SK-N-SH (cell line): ENCODE measurements around the gene TLCD2. TPM values are rescaled to one million over a fixed set of nuclear protein-coding genes. Genes with fewer than 3 reads are reported as not detected.

Experiments used
- CTCF ChIA-PET: fragments of 300-600, 350-600 bp; formaldehyde crosslinking; extraction: SDS; loops from one replicate; lab custom pipeline; 2021; lab: Yijun Ruan, JAX
- POLR2A ChIA-PET: fragments of 350-600 bp; sonication (Branson Sonifier 250); formaldehyde crosslinking; extraction: SDS; loops from one replicate; lab custom pipeline; 2020; ENCODE audit warnings: antibody characterized with exemption, inconsistent platforms; lab: Yijun Ruan, JAX
- DNase-seq: peaks from one replicate; pipeline ENCODE4 v3.0.0; 2012
- H2AFZ ChIP-seq: fragments of 200-600 bp; sonication (generic); 2 replicates; pipeline ENCODE4 v1.8.1; 2016; ENCODE audit warnings: antibody characterized with exemption, mild to moderate bottlenecking, low read depth
- H3F3A ChIP-seq: fragments of 200-600 bp; sonication (generic); replicated peaks from 2 replicates; pipeline ENCODE3; 2016; ENCODE audit warnings: antibody characterized with exemption, mild to moderate bottlenecking; ENCODE audit not compliant: insufficient read depth
- H3K27ac ChIP-seq, 2 experiments: fragments of 200-500 bp in 1 of 2; fragments of 200-600 bp in 1 of 2; sonication (Bioruptor generic) in 1 of 2; sonication (generic), shearing (Covaris generic) in 1 of 2; 2 replicates each; pipeline versions ENCODE4 v1.5.1 to v1.6.1; 2014 to 2016; ENCODE audit warnings: low read depth in 2 of 2, inconsistent platforms in 1 of 2, low read length in 1 of 2, mild to moderate bottlenecking in 1 of 2, mixed read lengths in 1 of 2
- H3K27me3 ChIP-seq: fragments of 200-600 bp; sonication (generic), shearing (Covaris generic); 2 replicates; pipeline ENCODE4 v1.6.1; 2016; ENCODE audit warnings: mixed run types; ENCODE audit not compliant: insufficient read depth
- H3K36me3 ChIP-seq, 2 experiments: fragments of 200-500 bp in 1 of 2; fragments of 200-600 bp in 1 of 2; sonication (Bioruptor generic) in 1 of 2; sonication (generic) in 1 of 2; replicated peaks in 1 of 2; 2 replicates each; pipeline versions ENCODE3 to v1.5.1; 2014 to 2016; ENCODE audit warnings: low read length in 1 of 2, mild to moderate bottlenecking in 1 of 2; ENCODE audit not compliant: insufficient read depth in 2 of 2, control insufficient read depth in 1 of 2
- H3K4me1 ChIP-seq, 2 experiments: fragments of 200-500 bp in 1 of 2; fragments of 200-600 bp in 1 of 2; sonication (Bioruptor generic) in 1 of 2; sonication (generic), shearing (Covaris generic) in 1 of 2; 2 replicates each; pipeline versions ENCODE4 v1.5.1 to v1.6.1; 2014 to 2016; ENCODE audit warnings: low read depth in 1 of 2, low read length in 1 of 2, mixed run types in 1 of 2; ENCODE audit not compliant: insufficient read depth in 2 of 2, control insufficient read depth in 1 of 2
- H3K4me2 ChIP-seq: fragments of 200-600 bp; sonication (generic), shearing (Covaris generic); 2 replicates; pipeline ENCODE4 v1.6.1; 2017; ENCODE audit warnings: mixed run types
- H3K4me3 ChIP-seq, 2 experiments: fragments of 200-500 bp in 1 of 2; fragments of 200-600 bp in 1 of 2; sonication (Bioruptor generic) in 1 of 2; sonication (generic), shearing (Covaris generic) in 1 of 2; 2 replicates each; pipeline versions ENCODE4 v1.5.1 to v1.8.1; 2014 to 2016; ENCODE audit warnings: low read depth in 2 of 2, inconsistent platforms in 1 of 2, low read length in 1 of 2, mild to moderate bottlenecking in 1 of 2, mixed read lengths in 1 of 2, moderate library complexity in 1 of 2
- H3K79me2 ChIP-seq: fragments of 200-600 bp; sonication (generic); 2 replicates; pipeline ENCODE4 v1.8.1; 2017; ENCODE audit warnings: mild to moderate bottlenecking; ENCODE audit not compliant: insufficient read depth
- H3K9ac ChIP-seq: fragments of 200-600 bp; sonication (generic); 2 replicates; pipeline ENCODE4 v1.6.1; 2017; ENCODE audit warnings: mixed run types
- H3K9me2 ChIP-seq: fragments of 200-600 bp; sonication (generic); 2 replicates; pipeline ENCODE4 v1.6.1; 2017; ENCODE audit warnings: mixed run types
- H3K9me3 ChIP-seq: fragments of 200-600 bp; sonication (generic); 2 replicates; pipeline ENCODE4 v1.6.1; 2017; ENCODE audit warnings: mixed run types, mild to moderate bottlenecking, moderate library complexity
- H4K20me1 ChIP-seq: fragments of 200-600 bp; sonication (generic); 2 replicates; pipeline ENCODE4 v1.6.1; 2017; ENCODE audit warnings: mild to moderate bottlenecking, mixed run types; ENCODE audit not compliant: insufficient read depth
- ELF1 ChIP-seq: IDR thresholded peaks from 2 replicates; pipeline ENCODE4 v1.4.0; 2012
- FOSL2 ChIP-seq: IDR thresholded peaks from 2 replicates; pipeline ENCODE4 v1.4.0; 2012; ENCODE audit warnings: low read depth, mild to moderate bottlenecking, moderate library complexity, borderline replicate concordance
- FOXM1 ChIP-seq: IDR thresholded peaks from 2 replicates; pipeline ENCODE4 v1.4.0; 2012; ENCODE audit warnings: low read depth, mild to moderate bottlenecking
- GABPA ChIP-seq: IDR thresholded peaks from 2 replicates; pipeline ENCODE4 v1.4.0; 2012; ENCODE audit warnings: low read depth, mild to moderate bottlenecking
- SMC3 ChIP-seq: IDR thresholded peaks from 2 replicates; pipeline ENCODE4 v1.6.1; 2012; ENCODE audit warnings: low read depth, low read length, improper control_type of control experiment
- TAF1 ChIP-seq: IDR thresholded peaks from 2 replicates; pipeline ENCODE4 v1.6.1; 2012; ENCODE audit warnings: low read depth, mild to moderate bottlenecking, low read length, moderate library complexity, borderline replicate concordance
- TCF12 ChIP-seq: IDR thresholded peaks from 2 replicates; pipeline ENCODE4 v1.4.0; 2012
- USF1 ChIP-seq: IDR thresholded peaks from 2 replicates; pipeline ENCODE4 v1.4.0; 2012; ENCODE audit warnings: low read depth, borderline replicate concordance
- USF2 ChIP-seq: fragments of 150-350 bp; IDR thresholded peaks from 2 replicates; pipeline ENCODE4 v1.6.1; 2017; ENCODE audit warnings: antibody characterized with exemption, low read length, low read depth, borderline replicate concordance
- YY1 ChIP-seq: IDR thresholded peaks from 2 replicates; pipeline ENCODE4 v1.4.0; 2012; ENCODE audit warnings: low read depth, mild to moderate bottlenecking
- ZBTB33 ChIP-seq: IDR thresholded peaks from 2 replicates; pipeline ENCODE4 v1.4.0; 2012; ENCODE audit warnings: low read depth, borderline replicate concordance
- WGBS: methylation state at CpG from one replicate; pipeline ENCODE4 v1.1.6; 2017; ENCODE audit warnings: low lambda C conversion rate; 5-methylcytosine and 5-hydroxymethylcytosine counted together
- polyA plus RNA-seq, 3 experiments: library from polyadenylated mRNA; depleted of rRNA; stranded (reverse); fragments of >200 nt; gene quantifications; 2 replicates each; pipeline ENCODE4 v1.2.3, GENCODE V29; 2012
- TF ChIP-seq, protein P1 (sequence below): fragments of 200-600 bp; sonication (generic); IDR thresholded peaks from 2 replicates; pipeline ENCODE4 v1.6.1; 2017; ENCODE audit warnings: antibody characterized with exemption, mild to moderate bottlenecking, moderate library complexity
- TF ChIP-seq, protein P2 (sequence below): IDR thresholded peaks from 2 replicates; pipeline ENCODE4; 2012

Gene TLCD2
- polyA plus RNA-seq, 1 of the 3 experiments (the other 2 are of a cell fraction): 1.3 TPM

DNA sequence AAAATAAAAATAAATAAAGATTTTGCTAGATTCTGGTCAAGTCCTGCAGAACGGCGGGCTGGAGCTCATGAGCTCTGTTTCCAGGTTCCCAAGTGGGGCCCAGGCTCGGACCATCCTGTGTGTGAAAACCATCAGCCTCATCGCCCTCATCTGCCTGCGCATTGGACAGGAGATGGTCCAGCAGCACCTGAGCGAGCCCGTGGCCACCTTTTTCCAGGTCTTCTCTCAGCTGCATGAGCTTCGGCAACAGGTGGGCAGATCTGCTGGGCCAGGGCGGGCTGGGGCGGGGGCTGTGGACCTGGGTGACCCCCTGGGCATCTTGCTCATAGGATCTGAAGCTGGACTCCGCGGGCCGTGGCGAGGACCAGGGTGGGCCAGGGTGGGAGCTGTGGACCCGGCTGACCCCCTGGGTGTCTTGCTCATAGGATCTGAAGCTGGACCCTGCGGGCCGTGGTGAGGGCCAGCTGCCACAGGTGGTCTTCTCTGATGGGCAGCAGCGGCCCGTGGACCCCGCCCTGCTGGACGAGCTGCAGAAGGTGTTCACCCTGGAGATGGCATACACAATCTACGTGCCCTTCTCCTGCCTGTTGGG is 22.2 kb upstream of the TLCD2 start:
- Histone ChIP-seq H3K9ac (no peak overlapping the region), H4K20me1 (no peaks in the 10 kb centered on the region), H3K9me2 (no peaks in the 10 kb centered on the region), H3K27ac (no peak overlapping the region), H3K4me2 (no peak overlapping the region), H3K4me1 (no peaks in the 10 kb centered on the region; a peak in 1 of 4 replicates), H3K36me3 (peaks cover 0 to 29% of the 10 kb centered on the region in 2 experiments), H3K9me3 (no peaks in the 10 kb centered on the region), H3F3A (no peaks in the 10 kb centered on the region), H3K79me2 (no peaks in the 10 kb centered on the region), H3K27me3 (no peaks in the 10 kb centered on the region), H3K4me3 (no peak overlapping the region), H2AFZ (no peak overlapping the region)
- 94% methylated on average over 16 of the region's 22 CpGs for WGBS
- no peak for DNase-seq
- TF ChIP-seq TCF12 (no peak), FOSL2 (no peak), GABPA (no peak), TAF1 (no peak), USF1 (no peak), YY1 (no peak)
- TF ChIP-seq, protein P1, sequence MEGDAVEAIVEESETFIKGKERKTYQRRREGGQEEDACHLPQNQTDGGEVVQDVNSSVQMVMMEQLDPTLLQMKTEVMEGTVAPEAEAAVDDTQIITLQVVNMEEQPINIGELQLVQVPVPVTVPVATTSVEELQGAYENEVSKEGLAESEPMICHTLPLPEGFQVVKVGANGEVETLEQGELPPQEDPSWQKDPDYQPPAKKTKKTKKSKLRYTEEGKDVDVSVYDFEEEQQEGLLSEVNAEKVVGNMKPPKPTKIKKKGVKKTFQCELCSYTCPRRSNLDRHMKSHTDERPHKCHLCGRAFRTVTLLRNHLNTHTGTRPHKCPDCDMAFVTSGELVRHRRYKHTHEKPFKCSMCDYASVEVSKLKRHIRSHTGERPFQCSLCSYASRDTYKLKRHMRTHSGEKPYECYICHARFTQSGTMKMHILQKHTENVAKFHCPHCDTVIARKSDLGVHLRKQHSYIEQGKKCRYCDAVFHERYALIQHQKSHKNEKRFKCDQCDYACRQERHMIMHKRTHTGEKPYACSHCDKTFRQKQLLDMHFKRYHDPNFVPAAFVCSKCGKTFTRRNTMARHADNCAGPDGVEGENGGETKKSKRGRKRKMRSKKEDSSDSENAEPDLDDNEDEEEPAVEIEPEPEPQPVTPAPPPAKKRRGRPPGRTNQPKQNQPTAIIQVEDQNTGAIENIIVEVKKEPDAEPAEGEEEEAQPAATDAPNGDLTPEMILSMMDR: no peak
- TF ChIP-seq, protein P2, sequence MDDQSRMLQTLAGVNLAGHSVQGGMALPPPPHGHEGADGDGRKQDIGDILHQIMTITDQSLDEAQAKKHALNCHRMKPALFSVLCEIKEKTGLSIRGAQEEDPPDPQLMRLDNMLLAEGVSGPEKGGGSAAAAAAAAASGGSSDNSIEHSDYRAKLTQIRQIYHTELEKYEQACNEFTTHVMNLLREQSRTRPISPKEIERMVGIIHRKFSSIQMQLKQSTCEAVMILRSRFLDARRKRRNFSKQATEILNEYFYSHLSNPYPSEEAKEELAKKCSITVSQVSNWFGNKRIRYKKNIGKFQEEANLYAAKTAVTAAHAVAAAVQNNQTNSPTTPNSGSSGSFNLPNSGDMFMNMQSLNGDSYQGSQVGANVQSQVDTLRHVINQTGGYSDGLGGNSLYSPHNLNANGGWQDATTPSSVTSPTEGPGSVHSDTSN: no peak
- POLR2A ChIA-PET: no interaction called here
- CTCF ChIA-PET: interaction anchor here (1.4 to 1.6 kb wide), 2 partner anchors 31 to 51 kb away, joined by 4 to 5 read pairs; no protein-coding TSS in a partner anchor

GRCh38 chr17:1731194-1731506 is 21.0 kb upstream of the TLCD2 start:
- no peaks in the 10 kb centered on the region for H4K20me1 ChIP-seq
- no peak overlapping the region for H2AFZ ChIP-seq
- 97% methylated on average over 3 of the region's 10 CpGs for WGBS
- no peaks in the 10 kb centered on the region for H3K27me3 ChIP-seq
- no peak overlapping the region for H3K4me3 ChIP-seq
- TF ChIP-seq ELF1 (no peak), SMC3 (no peak), TCF12 (no peak), FOXM1 (no peak), ZBTB33 (no peak), USF2 (no peak)
- TF ChIP-seq, protein P1: no peak
- POLR2A ChIA-PET: no interaction called here
- H3K27ac ChIP-seq: no peak overlapping the region
- CTCF ChIA-PET: interaction anchor here (2.2 kb wide), 1 partner anchor 10 kb away, joined by 7 read pairs; no protein-coding TSS in a partner anchor
- no peak overlapping the region for H3K9ac ChIP-seq
- H3K4me2 ChIP-seq: no peak overlapping the region
- peaks cover 4% of the 10 kb centered on the region; the same call in 1 of the 2 replicates for H3K79me2 ChIP-seq
- H3K9me3 ChIP-seq: no peaks in the 10 kb centered on the region
- no peaks in the 10 kb centered on the region for H3F3A ChIP-seq
- H3K9me2 ChIP-seq: no peaks in the 10 kb centered on the region
- DNase-seq: peak; percentile 22
- peaks cover 0 to 37% of the 10 kb centered on the region in 2 experiments for H3K36me3 ChIP-seq
- no peaks in the 10 kb centered on the region for H3K4me1 ChIP-seq
